Fibroblast of lung (primary cell): ENCODE results near the gene TP53RK.

Experiments
- CTCF ChIP-seq, 2 donors: IDR thresholded peaks in 1 of 2; conservative IDR thresholded peaks in 1 of 2; 1 replicate in 1 of 2; 2 replicates in 1 of 2; pipeline ENCODE4 v1.5.1; 2011 to 2012; ENCODE audit warnings: low read length in 2 of 2, control low read depth in 1 of 2, inconsistent platforms in 1 of 2, low read depth in 1 of 2, mild to moderate bottlenecking in 1 of 2
- EZH2 ChIP-seq: IDR thresholded peaks from 2 replicates; pipeline ENCODE4 v1.5.1; 2012; ENCODE audit warnings: low read length, control low read depth, mild to moderate bottlenecking; ENCODE audit errors: missing control alignments

DNA sequence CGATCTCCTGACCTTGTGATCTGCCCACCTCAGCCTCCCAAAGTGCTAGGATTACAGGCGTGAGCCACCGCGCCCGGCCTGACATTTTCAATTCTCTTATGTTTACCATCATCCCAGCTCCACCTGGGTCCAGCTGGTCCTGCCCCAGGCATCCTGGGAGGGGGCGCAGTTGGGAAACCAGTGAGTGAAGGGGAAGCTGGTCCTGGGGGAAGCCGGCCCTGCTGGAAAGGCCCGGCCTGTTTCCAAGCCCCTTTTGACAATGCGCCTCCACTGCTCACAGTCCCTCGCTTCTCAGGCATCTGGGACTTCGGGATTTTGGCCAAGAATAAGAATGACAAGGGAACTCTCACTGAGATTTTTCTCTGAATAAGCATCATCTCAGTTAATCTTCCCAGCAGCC is 52.2 kb downstream of the TP53RK start:
- TF ChIP-seq EZH2, result no peak
- no peak for TF ChIP-seq CTCF (conservative IDR thresholded peaks at IDR 0.05 in 1 of 2, IDR thresholded peaks at IDR 0.05 in 1 of 2; ENCODE audit: low read depth in 1 of 2, low read length in 2 of 2)
